Spleen (tissue), 11 donors: ENCODE data around the gene SDK2. TPM values are rescaled to one million over a fixed set of nuclear protein-coding genes. Genes with fewer than 3 reads are reported as not detected.
"Not testable (repeated sequence)": the region's sequence is repeated elsewhere in the genome, so short reads cannot be mapped to it uniquely, and the experiment has no call there.

ENCODE experiments used
- DNase-seq: peaks from one replicate; pipeline ENCODE4 v3.0.0-alpha.2; 2020
- H3K27ac ChIP-seq, 8 donors: fragments of 200-600 bp; sonication (generic) in 7 of 8; 1 replicate in 4 of 8; 2 replicates in 4 of 8; pipeline versions ENCODE4 v1.5.0 to v1.8.0; 2016 to 2021; ENCODE audit warnings: inconsistent platforms in 4 of 8, mild to moderate bottlenecking in 4 of 8, moderate library complexity in 1 of 8
- H3K27me3 ChIP-seq, 7 donors: fragments of 200-600 bp; sonication (generic) in 6 of 7; replicated peaks in 1 of 7; 1 replicate in 4 of 7; 2 replicates in 3 of 7; pipeline versions ENCODE4 v1.5.0 to v1.8.0; 2016 to 2021; ENCODE audit warnings: inconsistent platforms in 3 of 7, mild to moderate bottlenecking in 1 of 7
- H3K36me3 ChIP-seq, 6 donors: fragments of 200-600 bp; sonication (generic) in 5 of 6; 1 replicate in 4 of 6; 2 replicates in 2 of 6; pipeline versions ENCODE4 v1.5.0 to v1.8.0; 2016 to 2021; ENCODE audit warnings: inconsistent platforms in 2 of 6
- H3K4me1 ChIP-seq, 6 donors: fragments of 200-600 bp; sonication (generic) in 5 of 6; 1 replicate in 3 of 6; 2 replicates in 3 of 6; pipeline versions ENCODE4 v1.5.0 to v1.8.0; 2016 to 2021; ENCODE audit warnings: inconsistent platforms in 3 of 6
- H3K4me3 ChIP-seq, 8 donors: fragments of 200-600 bp; sonication (generic) in 7 of 8; 1 replicate in 4 of 8; 2 replicates in 4 of 8; pipeline versions ENCODE4 v1.5.0 to v1.8.0; 2016 to 2021; ENCODE audit warnings: inconsistent platforms in 4 of 8, mild to moderate bottlenecking in 4 of 8, moderate library complexity in 2 of 8
- H3K9me3 ChIP-seq, 8 donors: fragments of 200-600 bp; sonication (generic) in 7 of 8; 1 replicate in 4 of 8; 2 replicates in 4 of 8; pipeline versions ENCODE4 v1.5.0 to v1.8.0; 2016 to 2021; ENCODE audit warnings: inconsistent platforms in 4 of 8
- CTCF ChIP-seq, 11 experiments: fragments of 200-600 bp in 7 of 11; fragments of 450-650 bp in 4 of 11; sonication (generic) in 4 of 11; IDR thresholded peaks in 8 of 11; conservative IDR thresholded peaks in 3 of 11; 1 replicate in 7 of 11; 2 replicates in 4 of 11; pipeline versions ENCODE4 v1.4.0 to v1.8.0; 2016 to 2021; ENCODE audit warnings: antibody characterized with exemption in 11 of 11, inconsistent platforms in 4 of 11, mild to moderate bottlenecking in 1 of 11
- POLR2A ChIP-seq, 3 donors: fragments of 450-650 bp; IDR thresholded peaks; one replicate each; pipeline ENCODE4 v1.5.1; 2017; ENCODE audit warnings: antibody characterized with exemption in 3 of 3, mild to moderate bottlenecking in 1 of 3
- POLR2AphosphoS5 ChIP-seq, 3 donors: sonication (generic); formaldehyde crosslinking; IDR thresholded peaks; one replicate each; pipeline ENCODE4 v1.5.1; 2017; ENCODE audit warnings: antibody characterized with exemption in 3 of 3
- WGBS, 5 donors: extraction: QIAGEN DNeasy Blood & Tissue Kit in 3 of 5; methylation state at CpG; one replicate each; pipeline versions ENCODE4 v1.1.5 to v1.1.7; 2013 to 2018; 5-methylcytosine and 5-hydroxymethylcytosine counted together
- intact Hi-C: fragments of 100-400 bp; cut with DNase I; formaldehyde crosslinking; loops from one replicate; pipeline ENCODE4 v1.15.0; 2023; ENCODE audit warnings: low total_unique reads
- polyA plus RNA-seq, 3 donors: library from polyadenylated mRNA; stranded (reverse); fragments of 200-250 nt; gene quantifications; one replicate each; pipeline ENCODE4 v1.2.1, GENCODE V29; 2013
- total RNA-seq, 7 donors: library from RNA; depleted of rRNA in 3 of 7; stranded (reverse); fragments of >200 nt in 3 of 7; fragmentation: NEBNext Ultra II Directional in 4 of 7; extraction: Animal tissue kit (Norgen Biotek cat#: 25700) in 4 of 7; gene quantifications; one replicate each; pipeline versions ENCODE4 v1.1.0 to v1.2.1, GENCODE V29; 2016 to 2021
- donor health status: healthy with polysubstance abuse.
- donor health status: DM: no; HTN: no; CAD: no; lungs with moderate emphysema.
- donor health status: DM: no; HTN: no; CAD: no.
- donor health status: Bipolar disorder and iron deficiency.
- donor health status: healthy.
- donor health status: DM: no; HTN: no; CAD: no.
- donor health status: DM: yes; HTN: yes; CAD: no.

SDK2 gene
- total and polyA plus RNA-seq, 10 donors = 0.86 to 16.5 (median 9.7) TPM

DNA sequence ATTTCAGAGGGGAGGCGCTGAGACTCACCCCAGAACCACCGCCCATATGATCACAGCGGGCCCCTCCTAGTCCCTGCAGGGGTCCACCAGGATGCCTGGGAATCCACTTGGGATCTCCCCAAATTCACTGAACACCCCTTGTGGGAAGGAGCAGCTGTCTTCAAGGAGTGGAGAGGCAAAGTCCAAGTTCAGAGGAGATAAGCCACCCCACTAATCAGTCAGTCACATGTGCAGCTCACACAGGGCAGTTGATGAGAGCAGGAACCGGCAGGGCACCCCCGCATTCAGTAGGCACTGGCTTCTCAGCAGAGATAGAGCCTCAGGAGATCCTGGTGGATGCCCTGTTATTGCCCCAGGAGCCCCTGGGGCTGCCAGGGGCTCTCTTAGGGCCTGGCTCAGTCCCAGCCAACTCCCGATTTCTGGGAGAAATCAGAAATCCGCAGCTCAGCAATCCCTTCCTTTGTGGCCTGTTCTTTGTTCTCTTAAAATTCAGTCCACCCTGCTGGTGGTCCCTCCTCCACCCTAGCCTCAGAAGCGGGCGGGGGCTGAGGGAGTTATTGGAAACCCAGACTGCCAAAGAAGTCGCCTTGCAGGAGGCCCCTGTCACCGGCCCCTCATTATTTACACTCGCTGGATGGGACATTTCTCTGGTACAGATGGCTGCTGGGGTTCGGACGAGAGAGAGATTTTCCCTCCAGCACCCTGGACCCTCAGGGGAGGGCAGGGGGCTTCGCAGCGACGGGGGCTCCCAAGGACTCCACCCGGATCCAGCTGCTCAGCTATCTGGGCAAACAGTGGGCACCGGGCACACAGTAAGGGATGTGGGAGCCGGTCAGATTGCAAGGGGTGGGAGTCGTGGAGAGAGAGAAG, 334.3 kb downstream of the SDK2 start:
- TF ChIP-seq POLR2AphosphoS5 (IDR thresholded peaks at IDR 0.05) = no peak
- TF ChIP-seq POLR2A (IDR thresholded peaks at IDR 0.05) = no peak
- TF ChIP-seq CTCF (IDR thresholded peaks at IDR 0.05 in 8 of 11, conservative IDR thresholded peaks at IDR 0.05 in 3 of 11) = no peak
- peak overlapping the region; percentile 5 to 95 (median 88) for H3K27ac ChIP-seq
- H3K4me1 ChIP-seq = peaks cover 16 to 77% (median 55%) of the 10 kb centered on the region in 6 donors
- H3K27me3 ChIP-seq = peaks cover 0 to 20% (median 0%) of the 10 kb centered on the region in 7 donors
- peak overlapping the region; percentile 72 to 97 (median 87) for H3K4me3 ChIP-seq
- H3K36me3 ChIP-seq = no peaks in the 10 kb centered on the region
- no peaks in the 10 kb centered on the region for H3K9me3 ChIP-seq
- WGBS, 5 donors = 19 to 30% (median 23%) methylated on average over 19 to 21 of the region's 21 CpGs
- intact Hi-C loops = no loop called here
- DNase-seq = no peak

DNA sequence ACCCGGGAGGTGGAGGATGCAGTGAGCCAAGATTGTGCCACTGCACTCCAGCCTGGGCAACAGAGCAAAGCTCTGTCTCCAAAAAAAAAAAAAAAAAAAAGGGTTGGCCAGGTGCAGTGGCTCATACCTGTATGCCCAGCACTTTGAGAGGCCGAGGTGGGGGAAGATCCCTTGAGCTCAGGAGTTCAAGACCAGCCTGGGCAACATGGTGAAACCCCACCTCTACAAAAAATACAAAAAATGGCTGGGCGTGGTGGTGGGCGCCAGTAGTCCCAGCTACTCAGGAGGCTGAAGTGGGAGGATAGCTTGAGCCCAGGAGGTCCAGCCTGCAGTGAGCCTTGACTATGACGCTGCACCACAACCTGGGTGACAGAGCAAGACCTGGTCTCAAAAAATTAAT, 335.3 kb downstream of the SDK2 start:
- H3K9me3 ChIP-seq, H3K36me3 ChIP-seq, intact Hi-C loops, DNase-seq: not testable (repeated sequence)
- peak overlapping the region in 7 of 8 donors; percentile 5 to 95 (median 91) for H3K27ac ChIP-seq
- peaks cover 0 to 22% (median 0%) of the 10 kb centered on the region in 7 donors for H3K27me3 ChIP-seq
- H3K4me1 ChIP-seq = peaks cover 19 to 87% (median 62%) of the 10 kb centered on the region in 6 donors
- H3K4me3 ChIP-seq = peak overlapping the region; percentile 72 to 97 (median 87)
- WGBS, 5 donors = 71 to 91% (median 85%) methylated on average over 5 of the region's 5 CpGs

DNA sequence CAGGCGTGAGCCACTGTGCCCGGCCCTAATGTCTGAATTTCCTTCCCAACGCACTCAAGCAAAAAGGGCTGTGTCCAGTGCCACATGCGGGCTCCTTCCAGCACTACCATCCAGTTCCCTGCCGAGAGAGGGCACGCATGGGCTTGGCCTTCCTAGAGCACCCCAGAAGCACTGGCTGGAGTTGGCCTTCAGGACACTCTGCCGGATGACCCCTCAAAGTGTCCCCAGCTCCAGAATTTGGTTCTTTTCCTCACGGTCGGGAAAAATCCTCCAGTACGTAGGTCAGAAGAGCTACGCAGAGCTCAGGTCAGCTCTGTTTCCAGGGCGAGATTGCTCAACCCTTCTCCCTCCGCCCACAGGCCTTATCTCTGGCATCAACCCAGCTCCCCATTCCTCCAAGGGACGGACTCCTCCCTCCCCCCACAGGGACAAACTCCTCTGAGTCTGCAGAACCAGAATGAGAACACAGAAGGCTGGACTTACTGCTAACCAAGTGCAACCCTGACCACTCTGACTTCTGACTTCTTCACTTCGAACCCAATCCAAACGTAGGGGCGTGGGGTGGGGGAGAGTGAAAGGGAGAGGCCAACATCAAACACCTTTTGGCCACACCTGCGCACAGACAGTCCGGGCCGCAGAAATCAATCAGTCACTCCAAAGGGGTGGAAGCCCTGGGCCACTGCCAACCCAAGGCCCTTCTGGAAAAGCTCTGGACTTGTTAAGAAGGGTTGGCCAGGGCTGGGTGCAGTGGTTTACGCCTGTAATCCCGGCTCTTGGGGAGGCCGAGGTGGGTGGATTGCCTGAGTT, 336.0 kb downstream of the SDK2 start:
- no peak for DNase-seq
- Histone ChIP-seq H3K27me3 (peaks cover 0 to 22% (median 0%) of the 10 kb centered on the region in 7 donors), H3K36me3 (no peaks in the 10 kb centered on the region), H3K4me1 (peaks cover 21 to 90% (median 63%) of the 10 kb centered on the region in 6 donors), H3K4me3 (peak overlapping the region in 7 of 8 donors; percentile 3 to 97 (median 87)), H3K9me3 (no peaks in the 10 kb centered on the region), H3K27ac (peak overlapping the region; percentile 35 to 95 (median 86))
- TF ChIP-seq POLR2AphosphoS5 (IDR thresholded peaks at IDR 0.05) (peak in 2 of 3 donors; percentile 67 to 74), POLR2A (IDR thresholded peaks at IDR 0.05) (peak in 1 of 3 donors; percentile 28), CTCF (IDR thresholded peaks at IDR 0.05 in 8 of 11, conservative IDR thresholded peaks at IDR 0.05 in 3 of 11) (no peak)
- intact Hi-C loops = no loop called here
- 48 to 70% (median 52%) methylated on average over 23 of the region's 23 CpGs for WGBS, 5 donors

- no peak overlapping the region for H3K4me3 ChIP-seq
- H3K36me3 ChIP-seq = no peaks in the 10 kb centered on the region
- no peaks in the 10 kb centered on the region for H3K9me3 ChIP-seq
- 62 to 88% (median 81%) methylated on average over 4 to 9 of the region's 9 CpGs for WGBS, 5 donors
- intact Hi-C loops = no loop called here
- TF ChIP-seq CTCF (IDR thresholded peaks at IDR 0.05 in 8 of 11, conservative IDR thresholded peaks at IDR 0.05 in 3 of 11) = no peak
- TF ChIP-seq POLR2A (IDR thresholded peaks at IDR 0.05) = no peak
- no peak for TF ChIP-seq POLR2AphosphoS5 (IDR thresholded peaks at IDR 0.05)
- DNase-seq = no peak
- H3K27ac ChIP-seq = peak overlapping the region in 7 of 8 donors; percentile 64 to 95 (median 91)
- H3K4me1 ChIP-seq = peaks cover 21 to 88% (median 56%) of the 10 kb centered on the region in 6 donors
- H3K27me3 ChIP-seq = peaks cover 0 to 22% (median 0%) of the 10 kb centered on the region in 7 donors
These were observed 337.1 kb downstream of the SDK2 start for GRCh38 chr17:73307130-73307529.
